ENCODE results near the gene PLEKHG7.
"Not testable (repeated sequence)": the region's sequence is repeated elsewhere in the genome, so short reads cannot be mapped to it uniquely, and the experiment has no call there.

PLEKHG7 gene

DNA sequence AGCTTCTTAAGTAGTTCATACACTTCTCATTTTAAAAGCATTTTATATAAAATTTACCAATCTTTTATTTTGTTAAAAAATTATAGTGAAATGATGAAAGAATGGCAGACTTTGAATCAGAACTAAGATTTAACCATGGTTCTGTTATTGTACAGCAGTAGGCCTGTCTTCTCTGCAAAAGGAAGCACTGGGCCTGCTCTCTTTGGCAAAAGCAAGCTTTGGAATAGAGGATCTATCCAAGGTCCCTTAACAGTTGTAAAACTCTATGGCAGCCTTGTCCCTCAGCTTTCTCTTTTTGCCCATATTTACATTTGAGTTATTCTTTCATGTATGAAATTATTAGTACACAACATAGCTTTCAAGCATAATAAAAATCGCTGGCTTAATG lies 82.8 kb downstream of the PLEKHG7 start:
- H3K9me2 ChIP-seq (replicated peaks; ENCODE audit: insufficient read depth, low read length): no peaks in the 10 kb centered on the region
- no peaks in the 10 kb centered on the region for H4K20me1 ChIP-seq (ENCODE audit: low read depth, low read length)
- no peaks in the 10 kb centered on the region for H3K27me3 ChIP-seq (ENCODE audit: low read length)
- no peak overlapping the region for H3K27ac ChIP-seq (ENCODE audit: low read depth, low read length)
- no peaks in the 10 kb centered on the region for H3K79me2 ChIP-seq (ENCODE audit: insufficient read depth, low read length)
- H3K4me3 ChIP-seq (ENCODE audit: insufficient read depth, low read length, poor library complexity, severe bottlenecking): no peak overlapping the region
- H2AFZ ChIP-seq (ENCODE audit: low read depth, low read length, severe bottlenecking): no peak overlapping the region
- H3F3A ChIP-seq (ENCODE audit: insufficient read depth): no peaks in the 10 kb centered on the region
- no peaks in the 10 kb centered on the region for H3K9me3 ChIP-seq (ENCODE audit: insufficient read depth, low read length)
- no peak for TF ChIP-seq EZH2phosphoT487 (conservative IDR thresholded peaks at IDR 0.05; ENCODE audit: low read length)
- TF ChIP-seq, protein P1, sequence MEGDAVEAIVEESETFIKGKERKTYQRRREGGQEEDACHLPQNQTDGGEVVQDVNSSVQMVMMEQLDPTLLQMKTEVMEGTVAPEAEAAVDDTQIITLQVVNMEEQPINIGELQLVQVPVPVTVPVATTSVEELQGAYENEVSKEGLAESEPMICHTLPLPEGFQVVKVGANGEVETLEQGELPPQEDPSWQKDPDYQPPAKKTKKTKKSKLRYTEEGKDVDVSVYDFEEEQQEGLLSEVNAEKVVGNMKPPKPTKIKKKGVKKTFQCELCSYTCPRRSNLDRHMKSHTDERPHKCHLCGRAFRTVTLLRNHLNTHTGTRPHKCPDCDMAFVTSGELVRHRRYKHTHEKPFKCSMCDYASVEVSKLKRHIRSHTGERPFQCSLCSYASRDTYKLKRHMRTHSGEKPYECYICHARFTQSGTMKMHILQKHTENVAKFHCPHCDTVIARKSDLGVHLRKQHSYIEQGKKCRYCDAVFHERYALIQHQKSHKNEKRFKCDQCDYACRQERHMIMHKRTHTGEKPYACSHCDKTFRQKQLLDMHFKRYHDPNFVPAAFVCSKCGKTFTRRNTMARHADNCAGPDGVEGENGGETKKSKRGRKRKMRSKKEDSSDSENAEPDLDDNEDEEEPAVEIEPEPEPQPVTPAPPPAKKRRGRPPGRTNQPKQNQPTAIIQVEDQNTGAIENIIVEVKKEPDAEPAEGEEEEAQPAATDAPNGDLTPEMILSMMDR (IDR thresholded peaks at IDR 0.05; ENCODE audit: insufficient read depth, low read length, poor library complexity, severe bottlenecking): no peak
- no peak overlapping the region for H3K4me2 ChIP-seq (ENCODE audit: low read depth, low read length, poor library complexity, severe bottlenecking)
- H3K36me3 ChIP-seq (ENCODE audit: low read length): 0 out of 2 replicates have a peak, but pooled peaks cover 7% of the 10 kb centered on the region
- H3K9ac ChIP-seq (ENCODE audit: low read length): no peak overlapping the region

DNA sequence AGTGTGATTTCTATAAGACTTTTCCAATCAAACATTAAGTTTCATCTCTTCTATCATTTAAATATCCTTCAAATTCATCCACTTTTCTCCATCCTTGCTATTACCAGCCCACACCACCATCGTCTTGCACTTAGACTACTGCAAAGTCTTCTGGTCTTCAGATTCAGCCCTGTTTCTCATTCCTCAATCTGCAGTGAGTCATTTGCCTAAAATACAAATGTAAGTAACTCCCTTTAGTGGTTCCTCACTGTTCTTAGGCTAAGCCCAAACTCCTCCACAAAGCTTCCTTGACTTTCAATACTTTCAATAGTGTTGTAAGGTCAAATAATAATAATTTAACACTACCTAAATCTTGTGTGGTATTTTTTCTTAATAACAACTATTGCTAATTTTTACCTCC lies 83.3 kb downstream of the PLEKHG7 start:
- Histone ChIP-seq H3K27me3 (ENCODE audit: low read length) (no peaks in the 10 kb centered on the region), H3K9me2 (replicated peaks; ENCODE audit: insufficient read depth, low read length) (no peaks in the 10 kb centered on the region), H3K4me3 (ENCODE audit: insufficient read depth, low read length, poor library complexity, severe bottlenecking) (no peak overlapping the region), H3K27ac (ENCODE audit: low read depth, low read length) (no peak overlapping the region), H3K9ac (ENCODE audit: low read length) (no peak overlapping the region), H3F3A (ENCODE audit: insufficient read depth) (no peaks in the 10 kb centered on the region), H4K20me1 (ENCODE audit: low read depth, low read length) (no peaks in the 10 kb centered on the region), H3K36me3 (ENCODE audit: low read length) (0 out of 2 replicates have a peak, but pooled peaks cover 7% of the 10 kb centered on the region), H3K4me2 (ENCODE audit: low read depth, low read length, poor library complexity, severe bottlenecking) (no peak overlapping the region), H3K79me2 (ENCODE audit: insufficient read depth, low read length) (no peaks in the 10 kb centered on the region), H2AFZ (ENCODE audit: low read depth, low read length, severe bottlenecking) (no peak overlapping the region), H3K9me3 (ENCODE audit: insufficient read depth, low read length) (no peaks in the 10 kb centered on the region)
- no peak for TF ChIP-seq EZH2phosphoT487 (conservative IDR thresholded peaks at IDR 0.05; ENCODE audit: low read length)
- TF ChIP-seq, protein P1 (IDR thresholded peaks at IDR 0.05; ENCODE audit: insufficient read depth, low read length, poor library complexity, severe bottlenecking): no peak

DNA sequence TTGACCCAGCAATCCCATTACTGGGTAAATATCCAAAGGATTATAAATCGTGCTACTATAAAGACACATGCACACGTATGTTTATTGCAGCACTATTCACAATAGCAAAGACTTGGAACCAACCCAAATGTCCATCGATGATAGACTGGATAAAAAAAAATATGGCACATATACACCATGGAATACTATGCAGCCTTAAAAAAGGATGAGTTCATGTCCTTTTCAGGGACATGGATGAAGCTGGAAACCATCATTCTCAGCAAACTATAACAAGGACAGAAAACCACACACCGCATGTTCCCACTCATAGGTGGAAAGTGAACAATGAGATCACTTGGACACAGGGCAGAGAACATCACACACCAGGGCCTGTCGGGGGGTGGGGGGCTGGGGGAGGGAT lies 91.6 kb downstream of the PLEKHG7 start:
- not testable (repeated sequence) for H3K79me2 ChIP-seq (ENCODE audit: insufficient read depth, low read length); H3K27me3 ChIP-seq (ENCODE audit: low read length); H3K9me2 ChIP-seq (replicated peaks; ENCODE audit: insufficient read depth, low read length); H2AFZ ChIP-seq (ENCODE audit: low read depth, low read length, severe bottlenecking); H3K9me3 ChIP-seq (ENCODE audit: insufficient read depth, low read length); H3K4me3 ChIP-seq (ENCODE audit: insufficient read depth, low read length, poor library complexity, severe bottlenecking); H3K27ac ChIP-seq (ENCODE audit: low read depth, low read length); H3K4me2 ChIP-seq (ENCODE audit: low read depth, low read length, poor library complexity, severe bottlenecking); H3K9ac ChIP-seq (ENCODE audit: low read length); H3F3A ChIP-seq (ENCODE audit: insufficient read depth); H4K20me1 ChIP-seq (ENCODE audit: low read depth, low read length)
- H3K36me3 ChIP-seq (ENCODE audit: low read length): peaks cover 14% of the 10 kb centered on the region; the same call in 1 of the 2 replicates

DNA sequence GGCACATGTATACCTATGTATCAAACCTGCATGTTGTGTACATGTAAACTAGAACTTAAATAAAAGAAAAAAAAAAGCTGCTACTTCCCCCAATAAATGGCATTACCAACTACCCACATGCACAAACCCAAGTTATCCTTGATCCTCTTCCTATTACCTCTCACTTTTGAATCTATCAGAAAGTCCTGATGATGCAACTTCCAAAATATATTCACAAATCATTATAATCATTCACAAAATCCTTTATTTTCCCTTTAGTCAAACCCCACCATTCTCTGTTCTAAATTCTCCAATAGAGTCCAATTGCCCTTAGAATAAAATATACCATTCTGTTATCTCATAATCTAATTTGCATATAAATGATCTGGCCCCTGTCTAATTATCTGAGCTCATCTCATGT lies 92.0 kb downstream of the PLEKHG7 start:
- H3K4me2 ChIP-seq (ENCODE audit: low read depth, low read length, poor library complexity, severe bottlenecking): no peak overlapping the region
- H3F3A ChIP-seq (ENCODE audit: insufficient read depth): no peaks in the 10 kb centered on the region; the same call in 1 of the 2 replicates
- no peaks in the 10 kb centered on the region for H3K9me3 ChIP-seq (ENCODE audit: insufficient read depth, low read length)
- H4K20me1 ChIP-seq (ENCODE audit: low read depth, low read length): no peaks in the 10 kb centered on the region
- H2AFZ ChIP-seq (ENCODE audit: low read depth, low read length, severe bottlenecking): no peak overlapping the region
- no peak overlapping the region for H3K9ac ChIP-seq (ENCODE audit: low read length)
- H3K27ac ChIP-seq (ENCODE audit: low read depth, low read length): no peak overlapping the region
- no peaks in the 10 kb centered on the region for H3K9me2 ChIP-seq (replicated peaks; ENCODE audit: insufficient read depth, low read length)
- H3K36me3 ChIP-seq (ENCODE audit: low read length): peaks cover 14% of the 10 kb centered on the region; the same call in 1 of the 2 replicates
- H3K79me2 ChIP-seq (ENCODE audit: insufficient read depth, low read length): no peaks in the 10 kb centered on the region
- H3K27me3 ChIP-seq (ENCODE audit: low read length): no peaks in the 10 kb centered on the region
- H3K4me3 ChIP-seq (ENCODE audit: insufficient read depth, low read length, poor library complexity, severe bottlenecking): no peak overlapping the region
- TF ChIP-seq, protein P1 (IDR thresholded peaks at IDR 0.05; ENCODE audit: insufficient read depth, low read length, poor library complexity, severe bottlenecking): no peak
- TF ChIP-seq EZH2phosphoT487 (conservative IDR thresholded peaks at IDR 0.05; ENCODE audit: low read length): no peak

Measured in SU-DHL-6 (cell line).